ENCODE data around the gene SYNDIG1. TPM values are rescaled to one million over a fixed set of nuclear protein-coding genes. Genes with fewer than 3 reads are reported as not detected.

The SYNDIG1 gene
- total RNA-seq, 2 experiments from 2014 or later = not detected

DNA sequence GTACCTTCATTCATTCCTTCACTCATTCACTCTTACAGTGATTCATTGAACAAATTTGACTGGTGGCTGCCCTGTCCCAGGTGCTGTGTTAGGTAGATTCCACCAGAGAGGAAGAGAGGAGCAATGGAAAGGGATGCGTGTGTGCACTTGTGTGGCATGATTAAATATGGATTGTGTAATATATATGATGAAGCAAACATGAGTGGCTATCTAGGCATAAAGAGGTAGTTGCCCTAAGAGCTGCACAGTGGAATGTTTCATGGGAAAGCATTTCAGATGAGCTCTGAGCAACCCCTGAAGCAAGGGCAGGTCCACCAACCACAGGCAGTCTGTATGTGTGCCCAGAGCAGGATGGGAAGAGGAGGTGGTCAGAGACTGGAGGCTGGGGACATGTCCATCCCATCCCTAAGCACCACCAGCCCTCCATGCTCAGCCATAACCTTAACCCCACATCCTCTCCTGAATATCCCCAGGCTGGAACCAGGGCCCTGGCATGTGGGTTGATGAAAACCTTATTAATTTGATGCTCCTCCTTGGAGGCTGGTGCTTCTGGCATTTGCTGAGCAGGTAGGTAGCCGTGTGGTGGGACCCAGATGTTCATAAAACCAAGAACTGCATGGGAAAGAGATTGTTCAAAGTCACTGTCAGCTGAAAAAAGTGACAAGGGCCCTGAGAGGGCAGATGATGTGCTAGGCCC lies 226.2 kb downstream of the SYNDIG1 start:
- CTCF ChIA-PET (ENCODE audit: unreplicated experiment) = interaction anchor here (0.6 kb wide), 1 partner anchor 65 kb away, joined by 3 read pairs; no protein-coding TSS in a partner anchor
- H3K9me3 ChIP-seq (ENCODE audit: low read length) = no peaks in the 10 kb centered on the region
- no peaks in the 10 kb centered on the region for H4K20me1 ChIP-seq (ENCODE audit: insufficient read depth, low read length)
- no peak overlapping the region for H2AFZ ChIP-seq (ENCODE audit: low read length)
- no peaks in the 10 kb centered on the region for H3K36me3 ChIP-seq (ENCODE audit: insufficient read depth, low read length)
- intact Hi-C loops (cut with micrococcal nuclease; ENCODE audit: unreplicated experiment) = loop anchor here (5.0 kb wide), 1 partner anchor 87 kb away; no protein-coding TSS in a partner anchor
- no peak overlapping the region for H3K4me2 ChIP-seq (ENCODE audit: low read length)
- no peak overlapping the region for H3K4me3 ChIP-seq (ENCODE audit: low read depth, low read length, poor library complexity, severe bottlenecking)
- DNase-seq (ENCODE audit: low spot score) = no peak
- no TSS peak for BruUV-seq (replicated peaks)
- no peak for TF ChIP-seq EZH2phosphoT487 (IDR thresholded peaks at IDR 0.05; ENCODE audit: borderline replicate concordance, low read depth, low read length)
- TF ChIP-seq, protein P1, sequence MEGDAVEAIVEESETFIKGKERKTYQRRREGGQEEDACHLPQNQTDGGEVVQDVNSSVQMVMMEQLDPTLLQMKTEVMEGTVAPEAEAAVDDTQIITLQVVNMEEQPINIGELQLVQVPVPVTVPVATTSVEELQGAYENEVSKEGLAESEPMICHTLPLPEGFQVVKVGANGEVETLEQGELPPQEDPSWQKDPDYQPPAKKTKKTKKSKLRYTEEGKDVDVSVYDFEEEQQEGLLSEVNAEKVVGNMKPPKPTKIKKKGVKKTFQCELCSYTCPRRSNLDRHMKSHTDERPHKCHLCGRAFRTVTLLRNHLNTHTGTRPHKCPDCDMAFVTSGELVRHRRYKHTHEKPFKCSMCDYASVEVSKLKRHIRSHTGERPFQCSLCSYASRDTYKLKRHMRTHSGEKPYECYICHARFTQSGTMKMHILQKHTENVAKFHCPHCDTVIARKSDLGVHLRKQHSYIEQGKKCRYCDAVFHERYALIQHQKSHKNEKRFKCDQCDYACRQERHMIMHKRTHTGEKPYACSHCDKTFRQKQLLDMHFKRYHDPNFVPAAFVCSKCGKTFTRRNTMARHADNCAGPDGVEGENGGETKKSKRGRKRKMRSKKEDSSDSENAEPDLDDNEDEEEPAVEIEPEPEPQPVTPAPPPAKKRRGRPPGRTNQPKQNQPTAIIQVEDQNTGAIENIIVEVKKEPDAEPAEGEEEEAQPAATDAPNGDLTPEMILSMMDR (conservative IDR thresholded peaks at IDR 0.05; ENCODE audit: low read length) = no peak
- no peaks in the 10 kb centered on the region for H3K9me2 ChIP-seq (ENCODE audit: insufficient read depth, low read length)
- no peaks in the 10 kb centered on the region for H3K4me1 ChIP-seq (ENCODE audit: insufficient read depth, low read length, poor library complexity, severe bottlenecking)
- POLR2A ChIA-PET = interaction anchor here (0.5 to 0.9 kb wide), 2 partner anchors 18 to 1029 kb away, joined by 3 read pairs; no protein-coding TSS in a partner anchor
- H3K27ac ChIP-seq (ENCODE audit: low read depth, low read length, poor library complexity, severe bottlenecking) = no peak overlapping the region
- H3K79me2 ChIP-seq (ENCODE audit: insufficient read depth, low read depth, low read length) = no peaks in the 10 kb centered on the region

DNA sequence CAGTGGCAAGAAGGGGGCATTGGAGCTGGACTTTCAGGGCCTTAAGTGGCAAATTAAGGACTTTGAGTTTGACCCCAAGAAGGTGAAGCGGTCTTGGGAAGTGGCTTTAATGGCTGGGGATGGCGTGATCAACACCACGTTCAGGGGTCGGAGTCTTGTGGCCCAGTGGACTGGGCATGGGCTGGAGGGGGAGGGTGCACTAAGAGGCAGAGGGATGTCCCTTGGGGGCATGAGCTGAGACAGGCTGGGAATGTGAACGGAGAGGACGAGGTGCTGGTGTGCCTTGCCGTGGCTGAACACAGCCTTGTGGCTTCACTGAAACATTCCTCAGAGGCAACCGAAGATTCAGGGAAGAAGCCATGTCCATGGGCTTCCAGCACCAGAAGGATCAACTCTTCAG lies 227.0 kb downstream of the SYNDIG1 start:
- H3K79me2 ChIP-seq (ENCODE audit: insufficient read depth, low read depth, low read length) = no peaks in the 10 kb centered on the region
- H3K4me1 ChIP-seq (ENCODE audit: insufficient read depth, low read length, poor library complexity, severe bottlenecking) = no peaks in the 10 kb centered on the region
- H3K9me3 ChIP-seq (ENCODE audit: low read length) = no peaks in the 10 kb centered on the region
- H2AFZ ChIP-seq (ENCODE audit: low read length) = no peak overlapping the region
- ChIA-PET POLR2A (no interaction called here), CTCF (ENCODE audit: unreplicated experiment) (no interaction called here)
- H3K36me3 ChIP-seq (ENCODE audit: insufficient read depth, low read length) = no peaks in the 10 kb centered on the region
- DNase-seq (ENCODE audit: low spot score) = no peak
- H3K4me3 ChIP-seq (ENCODE audit: low read depth, low read length, poor library complexity, severe bottlenecking) = no peak overlapping the region
- H3K4me2 ChIP-seq (ENCODE audit: low read length) = no peak overlapping the region
- H3K27ac ChIP-seq (ENCODE audit: low read depth, low read length, poor library complexity, severe bottlenecking) = no peak overlapping the region
- no peak for TF ChIP-seq EZH2phosphoT487 (IDR thresholded peaks at IDR 0.05; ENCODE audit: borderline replicate concordance, low read depth, low read length)
- TF ChIP-seq, protein P1 (conservative IDR thresholded peaks at IDR 0.05; ENCODE audit: low read length) = no peak
- no TSS peak for BruUV-seq (replicated peaks)
- H3K9me2 ChIP-seq (ENCODE audit: insufficient read depth, low read length) = no peaks in the 10 kb centered on the region
- no peaks in the 10 kb centered on the region for H4K20me1 ChIP-seq (ENCODE audit: insufficient read depth, low read length)
- intact Hi-C loops (cut with micrococcal nuclease; ENCODE audit: unreplicated experiment) = loop anchor here (5.0 kb wide), 1 partner anchor 86 kb away; no protein-coding TSS in a partner anchor

DNA sequence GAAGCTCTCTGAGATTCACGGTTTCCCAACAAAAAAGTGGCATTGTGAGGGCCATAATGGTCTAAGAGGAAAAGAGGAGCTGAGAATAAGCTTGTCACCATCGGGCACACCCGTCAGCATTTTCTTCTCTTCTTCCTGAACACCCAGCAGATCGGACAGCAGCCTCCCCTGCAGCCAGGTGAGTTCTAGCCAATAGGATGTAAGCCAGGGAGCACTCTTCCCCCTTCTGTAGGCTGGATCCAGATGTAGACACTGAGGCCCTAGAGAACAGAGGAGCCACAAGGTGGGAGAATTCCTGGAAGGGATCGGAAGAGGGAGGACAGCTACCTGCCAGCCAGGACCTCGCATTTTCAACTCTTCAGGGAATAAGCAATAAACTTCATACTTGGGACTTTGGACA lies 228.0 kb downstream of the SYNDIG1 start:
- Histone ChIP-seq H3K4me2 (ENCODE audit: low read length) (no peak overlapping the region), H3K4me3 (ENCODE audit: low read depth, low read length, poor library complexity, severe bottlenecking) (no peak overlapping the region), H3K79me2 (ENCODE audit: insufficient read depth, low read depth, low read length) (no peaks in the 10 kb centered on the region), H3K9me3 (ENCODE audit: low read length) (no peaks in the 10 kb centered on the region), H3K36me3 (ENCODE audit: insufficient read depth, low read length) (no peaks in the 10 kb centered on the region), H3K9me2 (ENCODE audit: insufficient read depth, low read length) (no peaks in the 10 kb centered on the region), H2AFZ (ENCODE audit: low read length) (no peak overlapping the region), H3K4me1 (ENCODE audit: insufficient read depth, low read length, poor library complexity, severe bottlenecking) (no peaks in the 10 kb centered on the region), H3K27ac (ENCODE audit: low read depth, low read length, poor library complexity, severe bottlenecking) (no peak overlapping the region), H4K20me1 (ENCODE audit: insufficient read depth, low read length) (no peaks in the 10 kb centered on the region)
- DNase-seq (ENCODE audit: low spot score) = no peak
- no peak for TF ChIP-seq EZH2phosphoT487 (IDR thresholded peaks at IDR 0.05; ENCODE audit: borderline replicate concordance, low read depth, low read length)
- TF ChIP-seq, protein P1 (conservative IDR thresholded peaks at IDR 0.05; ENCODE audit: low read length) = no peak
- BruUV-seq (replicated peaks) = no TSS peak
- POLR2A ChIA-PET = interaction anchor here (0.5 kb wide), 1 partner anchor 372 kb away, joined by 3 read pairs; no protein-coding TSS in a partner anchor
- CTCF ChIA-PET (ENCODE audit: unreplicated experiment) = no interaction called here
- intact Hi-C loops (cut with micrococcal nuclease; ENCODE audit: unreplicated experiment) = loop anchor here (5.0 kb wide), 1 partner anchor 85 kb away; no protein-coding TSS in a partner anchor
